ENCODE results near the gene POLR1B. TPM values are rescaled to one million over a fixed set of nuclear protein-coding genes. Genes with fewer than 3 reads are reported as not detected.

The POLR1B gene
- total and polyA plus RNA-seq, 10 of the 15 experiments (the other 5 are each of a cell fraction or from before 2014, with no cell fraction given) = 13.4 to 55.8 (median 35.9) TPM

- ChIA-PET SMC1A (ENCODE audit: uncharacterized antibody, unreplicated experiment) (interaction anchor here (1.0 to 1.3 kb wide), 2 partner anchors 9 to 24 kb away, joined by 3 to 6 read pairs; no protein-coding TSS in a partner anchor), RAD21 (ENCODE audit: unreplicated experiment) (interaction anchor here (0.9 kb wide), 1 partner anchor 13 kb away, joined by 3 read pairs; no protein-coding TSS in a partner anchor), CTCF (interaction anchor here (1.0 to 1.6 kb wide), 3 partner anchors 9 to 55 kb away, joined by 3 to 8 read pairs (median 8); no protein-coding TSS in a partner anchor), POLR2A (interaction anchor here (0.7 kb wide), 2 partner anchors 17 to 43 kb away, joined by 3 read pairs; no protein-coding TSS in a partner anchor)
- no peak for DNase-seq (ENCODE audit: low read depth, low spot score)
- Histone ChIP-seq H3K9me3 (replicated peaks; ENCODE audit: control insufficient read depth, insufficient read depth, low read length) (no peaks in the 10 kb centered on the region), H4K20me1 (ENCODE audit: control insufficient read depth, insufficient read depth) (no peaks in the 10 kb centered on the region), H3K36me3 (ENCODE audit: control insufficient read depth in 2 of 2, insufficient read depth in 2 of 2, low read length in 1 of 2) (peaks cover 0 to 2% of the 10 kb centered on the region in 2 experiments; a peak in 1 of 4 replicates), H3K79me2 (ENCODE audit: control insufficient read depth, insufficient read depth, low read length) (no peaks in the 10 kb centered on the region), H3K4me2 (ENCODE audit: control insufficient read depth, insufficient read depth) (no peak overlapping the region), H3K4me1 (ENCODE audit: control insufficient read depth, insufficient read depth, low read length) (no peaks in the 10 kb centered on the region), H3K9ac (ENCODE audit: control insufficient read depth, insufficient read depth, low read length) (no peak overlapping the region), H2AFZ (ENCODE audit: control insufficient read depth, low read depth, low read length) (no peak overlapping the region), H3K27ac (ENCODE audit: control insufficient read depth, insufficient read depth) (no peak overlapping the region), H3K4me3 (no peak overlapping the region), H3K27me3 (replicated peaks in 1 of 2; ENCODE audit: control insufficient read depth in 2 of 2, insufficient read depth in 2 of 2, low read length in 1 of 2) (no peaks in the 10 kb centered on the region)
- no peak for ATAC-seq
- intact Hi-C loops (cut with micrococcal nuclease; ENCODE audit: unreplicated experiment) (no loop called here), in situ Hi-C loops (cut with MboI) (no loop called here)
- TF ChIP-seq ZNF24 (IDR thresholded peaks at IDR 0.05) (no peak), CHD4 (IDR thresholded peaks at IDR 0.05) (no peak), HDGF (IDR thresholded peaks at IDR 0.05) (no peak), ZNF592 (IDR thresholded peaks at IDR 0.05) (no peak), TAF1 (IDR thresholded peaks at IDR 0.05; ENCODE audit: borderline replicate concordance, low read depth, low read length) (no peak), KLF5 (IDR thresholded peaks at IDR 0.05; ENCODE audit: partially characterized antibody) (no peak), PML (IDR thresholded peaks at IDR 0.05; ENCODE audit: low read length) (no peak)
- 98% methylated on average over 3 of the region's 3 CpGs for WGBS (ENCODE audit: insufficient coverage, insufficient replicate concordance, low lambda C conversion rate, missing lambda C conversion rate)
- BruUV-seq (replicated peaks) = no TSS peak
- FAIRE-seq = no peak
Measured at GRCh38 chr2:112493048-112493447, 49.2 kb upstream of the POLR1B start.

All from GM12878 (cell line).